CD4-positive, alpha-beta T cell treated with Interferon alpha-2 for 1 hour (primary cell): ENCODE data around the gene SYT9.

Source experiments
- DNase-seq, 2 donors: peaks; one replicate each; pipeline ENCODE4 v3.0.0-alpha.2; 2020 to 2022

The SYT9 gene

GRCh38 chr11:7251836-7252682 lies at the start of gene SYT9:
Gene SYT9 (plus strand): TSS chr11:7251904. CDS start chr11:7252187, 283 bp downstream.
- DNase-seq, result peak in 1 of 2 donors; percentile 0

- DNase-seq, result no peak
These were observed 49.3 kb upstream of the SYT9 start for GRCh38 chr11:7202412-7202811.

- no peak for DNase-seq
These were observed 46.9 kb upstream of the SYT9 start for GRCh38 chr11:7204778-7205177.

GRCh38 chr11:7208391-7208790 lies 43.3 kb upstream of the SYT9 start:
- no peak for DNase-seq

GRCh38 chr11:7219491-7219890 lies 32.2 kb upstream of the SYT9 start:
- no peak for DNase-seq

- no peak for DNase-seq
These were observed 31.1 kb upstream of the SYT9 start for GRCh38 chr11:7220636-7221035.

- DNase-seq, result no peak
These were observed 29.1 kb upstream of the SYT9 start for GRCh38 chr11:7222619-7223018.

- DNase-seq, result no peak
These were observed 11.8 kb upstream of the SYT9 start for GRCh38 chr11:7239877-7240276.

- DNase-seq, result no peak
These were observed 6.4 kb upstream of the SYT9 start for GRCh38 chr11:7245341-7245740.

- DNase-seq, result no peak
These were observed 5.5 kb upstream of the SYT9 start for GRCh38 chr11:7246179-7246578.

- DNase-seq, result no peak
These were observed 1.5 kb upstream of the SYT9 start for GRCh38 chr11:7250166-7250565.

GRCh38 chr11:7251487-7251835 lies 243 bp upstream of the SYT9 start:
- no peak for DNase-seq

GRCh38 chr11:7252683-7253213 lies 1.0 kb downstream of the SYT9 start:
- DNase-seq, result no peak

GRCh38 chr11:7253800-7254199 lies 2.1 kb downstream of the SYT9 start:
- DNase-seq, result no peak

- no peak for DNase-seq
These were observed 3.1 kb downstream of the SYT9 start for GRCh38 chr11:7254731-7255291.

- DNase-seq, result no peak
These were observed 5.2 kb downstream of the SYT9 start for GRCh38 chr11:7256943-7257342.

- DNase-seq, result no peak
These were observed 6.0 kb downstream of the SYT9 start for GRCh38 chr11:7257724-7258123.

GRCh38 chr11:7261578-7261977 lies 9.9 kb downstream of the SYT9 start:
- no peak for DNase-seq

- no peak for DNase-seq
These were observed 11.0 kb downstream of the SYT9 start for GRCh38 chr11:7262672-7263071.

- no peak for DNase-seq
These were observed 12.1 kb downstream of the SYT9 start for GRCh38 chr11:7263842-7264241.

GRCh38 chr11:7268758-7269157 lies 17.1 kb downstream of the SYT9 start:
- DNase-seq, result no peak

- no peak for DNase-seq
These were observed 18.6 kb downstream of the SYT9 start for GRCh38 chr11:7270233-7270865.

- DNase-seq, result no peak
These were observed 20.7 kb downstream of the SYT9 start for GRCh38 chr11:7272373-7272772.

GRCh38 chr11:7275133-7275532 lies 23.4 kb downstream of the SYT9 start:
- DNase-seq, result no peak
